Mucosa of rectum (tissue), 2 donors: ENCODE results near the gene CD58.
"Not testable (repeated sequence)": the region's sequence is repeated elsewhere in the genome, so short reads cannot be mapped to it uniquely, and the experiment has no call there.

Experiments used
- H3K27ac ChIP-seq, 2 donors: one replicate each; pipeline ENCODE4 v1.7.0; 2013; ENCODE audit warnings: inconsistent platforms in 2 of 2, low read depth in 2 of 2, low read length in 2 of 2
- H3K27me3 ChIP-seq, 2 donors: one replicate each; pipeline ENCODE4 v1.7.0; 2013; ENCODE audit warnings: low read length in 2 of 2; ENCODE audit not compliant: control insufficient read depth in 2 of 2, insufficient read depth in 2 of 2
- H3K36me3 ChIP-seq, 2 donors: one replicate each; pipeline ENCODE4 v1.7.0; 2013; ENCODE audit warnings: low read length in 2 of 2; ENCODE audit not compliant: control insufficient read depth in 2 of 2, insufficient read depth in 2 of 2
- H3K4me1 ChIP-seq, 2 donors: one replicate each; pipeline ENCODE4 v1.7.0; 2013; ENCODE audit warnings: low read length in 2 of 2, mild to moderate bottlenecking in 1 of 2; ENCODE audit not compliant: control insufficient read depth in 2 of 2, insufficient read depth in 2 of 2
- H3K4me3 ChIP-seq, 2 donors: one replicate each; pipeline ENCODE4 v1.7.0; 2013; ENCODE audit warnings: low read length in 2 of 2
- H3K9ac ChIP-seq, 2 donors: one replicate each; pipeline ENCODE4 v1.7.0; 2013; ENCODE audit warnings: low read length in 2 of 2, low read depth in 1 of 2, mild to moderate bottlenecking in 1 of 2
- H3K9me3 ChIP-seq, 2 donors: one replicate each; pipeline ENCODE4 v1.7.0; 2013; ENCODE audit warnings: low read length in 2 of 2; ENCODE audit not compliant: control insufficient read depth in 2 of 2
- donor health status: healthy.
- donor health status: Normal muscosa, but diverticular disease.

Gene CD58

GRCh38 chr1:116569776-116570357 lies 959 bp downstream of the CD58 start:
- H3K36me3 ChIP-seq, result peaks cover 0 to 3% of the 10 kb centered on the region in 2 donors
- no peaks in the 10 kb centered on the region for H3K9me3 ChIP-seq
- H3K9ac ChIP-seq, result peak overlapping the region; percentile 87 to 89
- H3K4me3 ChIP-seq, result peak overlapping the region; percentile 89 to 92
- H3K27me3 ChIP-seq, result no peaks in the 10 kb centered on the region
- H3K4me1 ChIP-seq, result peaks cover 15 to 16% of the 10 kb centered on the region in 2 donors
- peak overlapping the region; percentile 94 to 99 for H3K27ac ChIP-seq

GRCh38 chr1:116569381-116569670 lies 1.5 kb downstream of the CD58 start:
- H3K9me3 ChIP-seq, result no peaks in the 10 kb centered on the region
- H3K9ac ChIP-seq, result peak overlapping the region in 1 of 2 donors; percentile 87
- no peak overlapping the region for H3K27ac ChIP-seq
- no peaks in the 10 kb centered on the region for H3K27me3 ChIP-seq
- H3K4me1 ChIP-seq, result peaks cover 15 to 16% of the 10 kb centered on the region in 2 donors
- peaks cover 0 to 3% of the 10 kb centered on the region in 2 donors for H3K36me3 ChIP-seq
- H3K4me3 ChIP-seq, result peak overlapping the region; percentile 89 to 92

GRCh38 chr1:116568662-116569380 lies 2.0 kb downstream of the CD58 start:
- Histone ChIP-seq H3K9ac (peak overlapping the region in 1 of 2 donors; percentile 87), H3K27ac (no peak overlapping the region)

GRCh38 chr1:116567790-116568661 lies 2.8 kb downstream of the CD58 start:
- H3K27me3 ChIP-seq, result no peaks in the 10 kb centered on the region
- H3K4me3 ChIP-seq, result no peak overlapping the region
- H3K9me3 ChIP-seq, result no peaks in the 10 kb centered on the region
- H3K27ac ChIP-seq, result no peak overlapping the region
- H3K36me3 ChIP-seq, result peaks cover 0 to 3% of the 10 kb centered on the region in 2 donors
- peaks cover 15 to 16% of the 10 kb centered on the region in 2 donors for H3K4me1 ChIP-seq
- no peak overlapping the region for H3K9ac ChIP-seq

More at GRCh38 chr1:116568662-116569380, 2.0 kb downstream of the CD58 start:
- Histone ChIP-seq H3K4me3 (peak overlapping the region; percentile 89 to 92), H3K27me3 (no peaks in the 10 kb centered on the region), H3K4me1 (peaks cover 15 to 16% of the 10 kb centered on the region in 2 donors), H3K36me3 (peaks cover 0 to 3% of the 10 kb centered on the region in 2 donors), H3K9me3 (no peaks in the 10 kb centered on the region)

GRCh38 chr1:116565222-116565621 lies 5.6 kb downstream of the CD58 start:
- H3K27me3 ChIP-seq, result no peaks in the 10 kb centered on the region
- peaks cover 0 to 3% of the 10 kb centered on the region in 2 donors for H3K36me3 ChIP-seq
- H3K27ac ChIP-seq, result no peak overlapping the region
- H3K4me1 ChIP-seq, result peaks cover 8 to 16% of the 10 kb centered on the region in 2 donors
- no peak overlapping the region for H3K9ac ChIP-seq
- no peak overlapping the region for H3K4me3 ChIP-seq
- no peaks in the 10 kb centered on the region for H3K9me3 ChIP-seq

GRCh38 chr1:116564426-116564825 lies 6.4 kb downstream of the CD58 start:
- no peak overlapping the region for H3K4me3 ChIP-seq
- no peaks in the 10 kb centered on the region for H3K27me3 ChIP-seq
- peaks cover 0 to 3% of the 10 kb centered on the region in 2 donors for H3K36me3 ChIP-seq
- H3K27ac ChIP-seq, result no peak overlapping the region
- H3K4me1 ChIP-seq, result peaks cover 2 to 9% of the 10 kb centered on the region in 2 donors
- no peak overlapping the region for H3K9ac ChIP-seq
- H3K9me3 ChIP-seq, result no peaks in the 10 kb centered on the region

- H3K4me1 ChIP-seq, H3K27me3 ChIP-seq, H3K27ac ChIP-seq, H3K4me3 ChIP-seq, H3K9ac ChIP-seq, H3K36me3 ChIP-seq, H3K9me3 ChIP-seq: not testable (repeated sequence)
Observed at GRCh38 chr1:116562465-116562864, 8.4 kb downstream of the CD58 start.

- H3K9ac ChIP-seq, result no peak overlapping the region
- H3K4me1 ChIP-seq, result peaks cover 5 to 7% of the 10 kb centered on the region in 2 donors
- no peak overlapping the region for H3K27ac ChIP-seq
Observed at GRCh38 chr1:116561563-116561962, 9.3 kb downstream of the CD58 start.

GRCh38 chr1:116560704-116561490 lies 9.9 kb downstream of the CD58 start:
- peaks cover 8 to 12% of the 10 kb centered on the region in 2 donors for H3K4me1 ChIP-seq
- no peaks in the 10 kb centered on the region for H3K9me3 ChIP-seq
- no peak overlapping the region for H3K4me3 ChIP-seq
- H3K27ac ChIP-seq, result no peak overlapping the region
- H3K27me3 ChIP-seq, result no peaks in the 10 kb centered on the region
- no peaks in the 10 kb centered on the region for H3K36me3 ChIP-seq
- H3K9ac ChIP-seq, result no peak overlapping the region

More at GRCh38 chr1:116561563-116561962, 9.3 kb downstream of the CD58 start:
- H3K4me3 ChIP-seq, result no peak overlapping the region
- H3K36me3 ChIP-seq, result peaks cover 0 to 3% of the 10 kb centered on the region in 2 donors
- no peaks in the 10 kb centered on the region for H3K9me3 ChIP-seq
- H3K27me3 ChIP-seq, result no peaks in the 10 kb centered on the region
